Muscle layer of colon (tissue), 2 donors: ENCODE data around the gene CCDC110.

Experiments
- H3K27ac ChIP-seq: one replicate; pipeline ENCODE4 v1.7.0; 2013; ENCODE audit warnings: low read depth, mild to moderate bottlenecking, low read length, moderate library complexity
- H3K27me3 ChIP-seq, 2 donors: one replicate each; pipeline ENCODE4 v1.7.0; 2013; ENCODE audit warnings: low read length in 2 of 2, mild to moderate bottlenecking in 2 of 2; ENCODE audit not compliant: insufficient read depth in 2 of 2, control insufficient read depth in 1 of 2
- H3K36me3 ChIP-seq: one replicate; pipeline ENCODE4 v1.7.0; 2013; ENCODE audit warnings: mild to moderate bottlenecking, low read length; ENCODE audit not compliant: insufficient read depth
- H3K4me1 ChIP-seq: one replicate; pipeline ENCODE4 v1.7.0; 2013; ENCODE audit warnings: mild to moderate bottlenecking, low read length; ENCODE audit not compliant: insufficient read depth
- H3K4me3 ChIP-seq, 2 donors: one replicate each; pipeline ENCODE4 v1.7.0; 2013; ENCODE audit warnings: low read length in 2 of 2, low read depth in 1 of 2, mild to moderate bottlenecking in 1 of 2, moderate library complexity in 1 of 2
- H3K9ac ChIP-seq: one replicate; pipeline ENCODE4 v1.7.0; 2013; ENCODE audit warnings: low read length
- H3K9me3 ChIP-seq: one replicate; pipeline ENCODE4 v1.7.0; 2013; ENCODE audit warnings: mild to moderate bottlenecking, low read length
- donor health status: abdominal sarcoma.
- donor health status: Adenocarcinoma of cecum.

The CCDC110 gene

GRCh38 chr4:185445209-185445608 lies 26.3 kb downstream of the CCDC110 start:
- H3K27ac ChIP-seq, result no peak overlapping the region

GRCh38 chr4:185441479-185441878 lies 30.1 kb downstream of the CCDC110 start:
- H3K9me3 ChIP-seq, result no peaks in the 10 kb centered on the region
- no peak overlapping the region for H3K27ac ChIP-seq
- no peaks in the 10 kb centered on the region for H3K27me3 ChIP-seq
- H3K9ac ChIP-seq, result no peak overlapping the region
- H3K4me1 ChIP-seq, result no peaks in the 10 kb centered on the region
- no peaks in the 10 kb centered on the region for H3K36me3 ChIP-seq
- no peak overlapping the region for H3K4me3 ChIP-seq

More at GRCh38 chr4:185445209-185445608, 26.3 kb downstream of the CCDC110 start:
- no peaks in the 10 kb centered on the region for H3K4me1 ChIP-seq
- H3K9ac ChIP-seq, result no peak overlapping the region
- no peaks in the 10 kb centered on the region for H3K27me3 ChIP-seq
- H3K4me3 ChIP-seq, result no peak overlapping the region
- no peaks in the 10 kb centered on the region for H3K9me3 ChIP-seq
- H3K36me3 ChIP-seq, result no peaks in the 10 kb centered on the region

GRCh38 chr4:185437809-185438208 lies 33.7 kb downstream of the CCDC110 start:
- Histone ChIP-seq H3K9ac (no peak overlapping the region), H3K36me3 (no peaks in the 10 kb centered on the region), H3K27me3 (no peaks in the 10 kb centered on the region), H3K4me3 (no peak overlapping the region), H3K9me3 (no peaks in the 10 kb centered on the region), H3K27ac (no peak overlapping the region), H3K4me1 (no peaks in the 10 kb centered on the region)

- Histone ChIP-seq H3K27me3 (no peaks in the 10 kb centered on the region), H3K9me3 (no peaks in the 10 kb centered on the region), H3K9ac (no peak overlapping the region), H3K36me3 (no peaks in the 10 kb centered on the region), H3K4me3 (no peak overlapping the region), H3K4me1 (no peaks in the 10 kb centered on the region), H3K27ac (no peak overlapping the region)
Measured at GRCh38 chr4:185435466-185435865, 36.1 kb downstream of the CCDC110 start.

GRCh38 chr4:185429660-185430059 lies 41.9 kb downstream of the CCDC110 start:
- Histone ChIP-seq H3K36me3 (no peaks in the 10 kb centered on the region), H3K27ac (no peak overlapping the region), H3K9me3 (no peaks in the 10 kb centered on the region), H3K4me1 (peaks cover 4% of the 10 kb centered on the region), H3K9ac (no peak overlapping the region), H3K27me3 (no peaks in the 10 kb centered on the region), H3K4me3 (no peak overlapping the region)

GRCh38 chr4:185426960-185427688 lies 44.4 kb downstream of the CCDC110 start:
- no peak overlapping the region for H3K27ac ChIP-seq
- no peaks in the 10 kb centered on the region for H3K9me3 ChIP-seq
- H3K9ac ChIP-seq, result no peak overlapping the region
- peaks cover 2% of the 10 kb centered on the region for H3K36me3 ChIP-seq
- H3K4me3 ChIP-seq, result no peak overlapping the region
- H3K4me1 ChIP-seq, result peaks cover 9% of the 10 kb centered on the region
- H3K27me3 ChIP-seq, result no peaks in the 10 kb centered on the region

- peak within 1 kb of the TSS; percentile 88 to 98 for H3K4me3 ChIP-seq
- peaks cover 9% of the 10 kb centered on the region for H3K36me3 ChIP-seq
- no peaks in the 10 kb centered on the region for H3K9me3 ChIP-seq
- H3K27me3 ChIP-seq, result no peaks in the 10 kb centered on the region
- H3K4me1 ChIP-seq, result peaks cover 15% of the 10 kb centered on the region
- H3K9ac ChIP-seq, result peak within 1 kb of the TSS; percentile 94
- H3K27ac ChIP-seq, result peak within 1 kb of the TSS; percentile 94
Measured at GRCh38 chr4:185425647-185426352, 45.7 kb downstream of the CCDC110 start, which contains the start of gene UFSP2. TSS of gene UFSP2 (minus strand) at chr4:185425964. CDS start at chr4:185425868, 96 bp downstream.

- Histone ChIP-seq H3K4me1 (peaks cover 15% of the 10 kb centered on the region), H3K36me3 (peaks cover 9% of the 10 kb centered on the region), H3K27me3 (no peaks in the 10 kb centered on the region), H3K9ac (peak overlapping the region; percentile 94), H3K9me3 (no peaks in the 10 kb centered on the region), H3K4me3 (peak overlapping the region; percentile 88 to 98), H3K27ac (peak overlapping the region; percentile 94)
Measured at GRCh38 chr4:185424905-185425646, 46.5 kb downstream of the CCDC110 start.

GRCh38 chr4:185421366-185422124 lies 50.0 kb downstream of the CCDC110 start:
- no peaks in the 10 kb centered on the region for H3K9me3 ChIP-seq
- no peak overlapping the region for H3K4me3 ChIP-seq
- peaks cover 15% of the 10 kb centered on the region for H3K4me1 ChIP-seq
- no peak overlapping the region for H3K27ac ChIP-seq
- no peak overlapping the region for H3K9ac ChIP-seq
- H3K36me3 ChIP-seq, result peaks cover 20% of the 10 kb centered on the region
- H3K27me3 ChIP-seq, result no peaks in the 10 kb centered on the region

GRCh38 chr4:185416955-185417354 lies 54.6 kb downstream of the CCDC110 start:
- Histone ChIP-seq H3K9ac (no peak overlapping the region), H3K36me3 (peaks cover 31% of the 10 kb centered on the region)

GRCh38 chr4:185412412-185412811 lies 59.1 kb downstream of the CCDC110 start:
- peaks cover 6% of the 10 kb centered on the region for H3K4me1 ChIP-seq
- no peak overlapping the region for H3K27ac ChIP-seq
- H3K36me3 ChIP-seq, result peaks cover 43% of the 10 kb centered on the region

More at GRCh38 chr4:185416955-185417354, 54.6 kb downstream of the CCDC110 start:
- no peaks in the 10 kb centered on the region for H3K9me3 ChIP-seq
- peaks cover 11% of the 10 kb centered on the region for H3K4me1 ChIP-seq
- no peak overlapping the region for H3K4me3 ChIP-seq
- no peaks in the 10 kb centered on the region for H3K27me3 ChIP-seq
- H3K27ac ChIP-seq, result no peak overlapping the region

More at GRCh38 chr4:185412412-185412811, 59.1 kb downstream of the CCDC110 start:
- H3K4me3 ChIP-seq, result no peak overlapping the region
- no peak overlapping the region for H3K9ac ChIP-seq
- no peaks in the 10 kb centered on the region for H3K9me3 ChIP-seq
- H3K27me3 ChIP-seq, result no peaks in the 10 kb centered on the region
